ENCODE results near the gene B3GAT2.

The B3GAT2 gene

DNA sequence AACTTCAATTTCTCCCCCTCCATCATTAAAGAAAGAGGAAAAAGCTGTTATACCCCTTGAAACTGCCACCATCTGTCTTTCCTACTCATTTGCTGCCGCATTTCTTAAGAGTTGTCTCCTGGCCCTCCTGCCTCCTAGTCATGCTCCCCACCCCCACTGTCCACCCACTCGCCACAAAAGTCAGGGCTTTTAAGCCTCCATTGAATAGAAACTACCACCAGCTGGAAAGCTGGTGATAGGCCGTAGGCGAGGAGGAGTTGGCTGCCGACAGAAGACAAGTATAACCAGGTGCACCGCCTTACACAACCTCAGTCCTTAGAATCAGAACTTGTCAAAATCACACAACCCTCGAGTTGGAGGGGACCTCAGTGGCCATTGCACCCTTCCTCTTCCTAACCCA lies 67.6 kb downstream of the B3GAT2 start:
- no peak for DNase-seq

DNA sequence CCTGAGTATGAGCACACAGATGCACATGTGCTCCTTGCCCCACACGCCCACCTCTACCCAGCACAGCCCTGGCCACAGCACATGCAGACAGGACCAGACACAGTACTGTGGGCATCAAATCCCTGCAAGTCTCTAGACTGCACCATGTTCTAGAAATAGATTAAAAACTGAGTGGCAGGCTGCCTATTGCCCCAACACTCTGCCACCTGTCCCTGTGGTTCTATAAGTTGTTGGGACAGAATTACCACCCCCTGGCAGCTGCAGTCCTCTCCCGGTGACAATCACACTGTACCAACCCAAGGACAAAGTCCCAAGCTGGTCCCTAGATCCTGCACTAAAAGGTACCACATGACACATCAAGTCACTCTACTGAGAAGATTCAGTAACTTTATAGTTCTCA lies 70.2 kb downstream of the B3GAT2 start:
- no peak for DNase-seq

DNA sequence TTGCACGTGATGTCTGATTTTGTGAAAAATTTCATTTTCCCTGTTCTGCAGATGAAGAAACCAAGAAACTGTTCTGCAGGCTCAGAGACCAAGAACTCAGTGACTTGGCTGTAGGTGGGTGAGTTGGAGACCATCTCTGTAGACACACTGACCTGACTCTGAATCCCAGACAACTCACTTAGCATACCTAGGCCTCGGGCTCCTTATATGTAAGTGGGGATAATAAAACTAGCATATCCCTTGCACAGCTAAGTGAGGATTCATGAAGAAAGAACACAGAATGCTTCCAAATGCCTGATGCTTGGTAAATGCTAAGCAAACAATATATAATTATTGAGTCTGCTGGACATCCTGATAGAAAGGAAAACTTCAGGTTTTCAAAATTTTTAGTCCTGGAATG lies 70.8 kb downstream of the B3GAT2 start:
- no peak for DNase-seq

DNA sequence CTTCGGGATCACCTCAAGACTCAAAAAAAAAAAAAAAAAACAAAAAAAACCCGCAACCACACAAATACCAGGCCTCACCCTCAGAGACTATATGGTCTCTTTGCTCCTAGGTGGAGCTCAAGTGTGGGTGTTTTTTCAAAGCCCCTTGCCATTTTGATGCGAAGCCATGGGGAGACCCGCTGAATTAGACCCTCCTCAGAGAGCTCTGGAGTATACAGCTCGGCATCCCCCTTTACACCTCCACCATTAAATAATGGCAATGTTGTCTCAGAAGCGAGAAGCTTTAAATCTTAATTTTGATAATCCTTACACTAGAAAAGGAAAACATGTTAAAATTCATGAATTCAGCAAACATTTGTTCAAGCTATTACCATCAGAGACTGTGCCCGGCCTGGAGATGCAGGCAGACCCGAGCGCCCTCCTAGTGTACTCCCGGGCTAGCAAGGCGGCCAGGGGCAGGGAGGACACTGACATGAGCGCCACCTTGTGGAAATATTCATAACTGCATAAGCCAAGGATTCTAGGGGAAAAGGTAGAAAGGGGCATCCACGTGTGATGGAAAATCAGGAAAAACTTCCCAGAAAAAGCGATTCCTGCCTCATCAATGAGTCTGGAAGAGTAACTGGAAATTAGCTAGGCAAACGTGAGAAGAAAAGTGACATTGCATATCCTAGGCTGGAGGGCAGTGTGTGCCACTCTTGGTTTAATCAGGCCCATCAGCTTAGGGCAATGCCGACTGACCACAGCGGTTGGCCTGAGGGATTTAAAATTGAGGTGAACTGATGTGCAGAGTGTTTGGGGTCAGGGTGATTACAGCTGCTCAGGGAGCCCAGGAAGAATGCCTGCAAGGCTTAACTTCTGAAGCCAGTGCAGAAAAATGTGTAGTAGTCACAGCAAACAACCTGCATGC lies 72.5 kb downstream of the B3GAT2 start:
- peak; percentile 63 for DNase-seq

DNA sequence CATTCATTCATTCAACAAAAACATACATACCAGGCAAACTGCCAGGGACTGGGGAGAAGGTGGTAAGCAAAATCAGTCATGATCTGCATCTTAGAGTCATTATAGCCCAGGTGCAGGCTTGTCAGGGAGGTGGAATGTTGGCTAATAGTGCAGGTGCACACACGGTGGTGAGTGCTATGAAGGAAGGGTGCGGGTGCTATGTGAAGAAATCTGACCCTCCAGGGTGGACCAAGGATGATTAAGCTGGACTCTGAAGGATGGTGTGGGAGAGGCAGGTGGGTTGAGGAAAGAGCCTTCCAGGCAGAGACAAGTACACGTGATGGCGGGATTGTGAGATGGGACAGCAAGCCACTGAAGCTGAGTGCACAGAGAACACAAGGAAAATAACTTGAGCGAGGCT lies 77.4 kb downstream of the B3GAT2 start:
- DNase-seq = no peak

DNA sequence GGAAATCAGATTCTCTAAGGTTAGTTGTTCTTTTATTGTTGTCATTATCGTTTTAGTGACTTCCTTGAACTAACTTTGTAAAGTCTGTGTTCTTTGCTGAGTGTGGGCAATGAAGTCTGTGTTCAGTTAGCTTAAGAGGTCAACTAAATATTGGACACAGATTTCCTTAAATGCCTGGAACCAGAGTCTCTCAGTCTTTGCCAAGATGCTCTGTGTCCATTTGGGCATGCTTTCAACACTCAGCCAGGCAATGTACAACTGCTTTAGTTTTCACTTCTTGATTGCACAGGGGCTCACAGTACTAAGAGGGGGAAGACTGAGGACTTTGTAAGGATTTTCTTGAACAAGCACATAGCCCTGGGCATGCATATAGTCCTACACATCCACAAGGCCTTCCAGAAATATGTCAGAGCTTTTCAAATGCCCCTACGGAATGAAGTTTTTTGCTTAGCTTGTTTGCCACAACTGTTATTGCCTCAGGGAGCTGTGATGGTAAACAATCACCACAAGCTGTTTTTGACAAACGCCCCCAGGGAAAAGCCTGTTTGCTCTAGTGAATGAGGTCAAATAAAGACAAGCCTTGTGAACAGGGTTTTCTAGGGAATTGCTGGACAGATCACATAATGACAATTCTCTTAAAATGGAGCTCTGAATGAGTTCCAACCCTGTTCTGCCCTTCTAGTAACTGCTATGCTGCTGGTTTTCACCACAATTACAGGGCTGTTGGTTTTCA lies 82.5 kb downstream of the B3GAT2 start:
- no peak for DNase-seq

DNA sequence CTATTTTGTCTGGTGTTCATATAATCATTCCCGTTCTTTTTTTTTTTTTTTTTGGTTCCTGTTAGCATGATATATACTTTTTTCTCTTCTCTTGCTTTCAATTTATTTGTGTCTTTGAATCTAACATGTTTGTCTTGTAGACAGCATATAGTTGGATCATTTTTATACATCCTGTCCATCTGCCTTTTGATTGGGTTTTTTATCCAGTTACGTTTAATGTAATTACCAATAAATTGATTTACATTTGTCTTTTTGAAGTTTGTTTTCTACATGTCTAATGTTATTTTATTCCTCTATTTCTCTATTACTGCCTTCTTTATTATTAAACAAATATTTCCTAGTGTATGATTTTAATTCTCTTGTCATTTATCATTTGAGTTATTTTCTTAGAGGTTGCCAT lies 84.4 kb downstream of the B3GAT2 start:
- no peak for DNase-seq

DNA sequence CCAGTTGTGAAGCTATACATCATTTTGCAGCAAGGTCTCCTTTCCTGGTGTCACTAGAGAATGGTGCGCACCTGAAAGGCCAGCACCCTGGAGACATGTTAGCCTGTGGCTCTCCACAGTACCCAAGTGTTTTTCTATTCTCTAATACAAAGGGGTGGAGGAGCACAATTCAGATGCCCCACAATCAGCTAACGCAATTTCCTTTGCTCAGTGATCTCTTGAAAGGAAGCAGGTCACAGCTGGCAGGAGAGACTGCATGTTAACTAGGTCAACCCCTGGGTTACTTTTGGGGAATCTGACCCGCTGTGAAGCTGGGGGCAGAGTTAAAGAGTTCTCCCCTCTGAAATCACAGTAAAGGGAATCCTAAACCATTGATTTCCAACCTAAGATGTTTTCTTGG lies 92.5 kb downstream of the B3GAT2 start:
- no peak for DNase-seq

DNA sequence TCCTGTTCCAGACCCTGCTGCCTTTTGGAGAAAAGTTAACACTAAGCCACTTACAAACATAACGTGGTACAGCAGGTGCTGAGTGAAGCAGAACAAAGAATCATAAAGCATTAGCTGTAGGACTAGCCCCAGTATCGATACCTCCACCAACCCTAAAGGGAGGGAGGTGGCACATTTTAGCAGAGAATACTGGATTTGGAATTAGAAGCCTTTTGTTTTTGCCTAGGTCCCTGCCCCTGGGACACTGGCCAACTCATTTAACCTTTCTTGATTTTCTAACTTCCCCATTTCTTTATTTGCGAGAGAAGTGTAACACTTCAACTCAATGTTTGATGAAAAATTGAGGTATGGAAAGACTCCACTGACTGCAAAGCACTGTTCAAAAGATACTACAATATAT lies 93.5 kb downstream of the B3GAT2 start:
- DNase-seq = no peak

DNA sequence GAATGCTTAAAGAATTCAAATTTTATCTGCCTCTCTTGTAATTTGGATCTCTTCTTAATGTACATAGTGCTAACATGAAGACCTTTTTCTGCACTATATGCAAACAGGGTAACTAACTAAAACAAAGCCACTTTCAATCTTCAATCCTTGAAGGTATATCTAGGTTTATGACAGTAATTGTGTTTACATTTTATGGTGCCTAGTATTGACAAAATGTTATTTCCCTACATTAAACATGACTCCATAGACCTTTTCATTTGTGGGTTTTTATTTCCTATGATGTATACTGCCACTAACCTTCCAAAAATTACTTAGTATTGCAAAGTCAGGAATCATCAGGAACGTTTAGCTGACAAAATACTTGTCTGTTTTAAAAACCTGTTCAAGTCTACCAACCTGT lies 95.9 kb downstream of the B3GAT2 start:
- DNase-seq = no peak

DNA sequence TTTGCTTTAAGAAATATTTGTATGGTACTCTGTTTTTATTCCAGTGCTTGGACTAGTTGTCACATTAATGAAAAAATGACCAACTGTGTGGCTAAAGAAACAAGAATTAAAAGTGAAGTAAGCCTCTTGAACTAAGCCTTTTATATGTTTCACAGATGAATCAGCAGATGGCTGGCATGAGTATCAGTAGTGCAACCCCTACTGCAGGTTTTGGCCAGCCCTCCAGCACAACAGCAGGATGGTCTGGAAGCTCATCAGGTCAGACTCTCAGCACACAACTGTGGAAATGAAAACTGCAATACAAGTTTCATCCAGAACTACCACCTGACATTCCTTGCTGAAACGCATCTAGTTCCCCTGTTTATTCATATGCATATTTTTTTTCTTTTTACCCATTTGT lies 96.8 kb downstream of the B3GAT2 start:
- DNase-seq = no peak

DNA sequence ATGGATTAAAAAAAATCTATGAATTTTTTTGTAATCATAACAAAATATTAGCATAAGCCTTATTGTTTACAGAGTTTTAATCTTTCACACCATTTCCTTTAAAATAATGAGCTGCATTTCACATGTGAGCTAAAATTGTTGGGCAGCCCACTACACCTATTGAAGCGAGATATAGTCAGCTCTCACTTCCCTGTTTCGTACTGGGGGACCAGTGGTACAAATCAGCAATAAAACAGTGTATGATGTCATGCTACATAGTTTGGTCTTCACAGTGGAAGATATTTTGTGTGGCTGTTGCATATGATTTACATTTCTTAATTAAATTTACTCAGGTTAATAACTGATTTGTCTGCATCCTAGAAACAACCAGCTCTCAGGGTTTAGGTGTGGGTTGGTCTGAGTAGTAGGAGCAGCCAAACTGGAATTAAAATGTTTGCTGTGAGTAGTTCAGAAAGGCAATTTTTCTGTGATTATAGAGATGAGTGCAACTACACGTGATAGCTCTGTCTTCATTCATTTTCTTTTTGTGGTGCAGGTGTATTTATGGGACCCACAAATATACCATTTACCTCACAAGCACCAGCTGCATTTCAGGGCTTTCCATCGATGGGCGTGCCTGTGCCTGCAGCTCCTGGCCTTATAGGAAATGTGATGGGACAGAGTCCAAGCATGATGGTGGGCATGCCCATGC lies 99.3 kb downstream of the B3GAT2 start:
- no peak for DNase-seq

DNA sequence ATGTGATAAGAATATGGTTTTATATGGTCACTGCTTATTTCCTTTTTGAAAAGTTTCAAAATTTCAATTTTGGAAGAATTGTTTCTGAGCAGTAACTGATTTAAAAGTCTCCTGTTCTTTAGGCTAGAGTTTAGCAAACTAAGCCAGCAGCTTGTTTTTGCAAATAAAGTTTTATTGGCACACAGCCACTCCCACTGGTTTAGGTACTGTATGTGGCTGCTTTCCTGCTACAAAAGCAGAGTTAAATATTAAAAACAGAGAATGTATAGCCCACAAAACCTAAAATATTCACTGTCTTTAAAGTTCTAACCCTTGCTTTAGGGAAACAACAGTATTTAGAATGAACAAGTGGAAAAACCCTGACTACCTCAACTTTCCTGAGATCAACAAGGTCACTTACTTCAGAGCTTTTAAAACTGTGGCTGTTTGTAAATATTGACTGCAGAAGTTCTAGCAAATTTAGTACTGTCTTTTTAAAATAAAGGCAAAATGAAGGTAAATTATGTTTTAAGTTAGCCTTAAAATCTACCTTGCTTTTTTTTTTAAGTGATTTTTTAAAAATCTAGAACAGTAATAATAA lies 104.1 kb downstream of the B3GAT2 start:
- DNase-seq = no peak

DNA sequence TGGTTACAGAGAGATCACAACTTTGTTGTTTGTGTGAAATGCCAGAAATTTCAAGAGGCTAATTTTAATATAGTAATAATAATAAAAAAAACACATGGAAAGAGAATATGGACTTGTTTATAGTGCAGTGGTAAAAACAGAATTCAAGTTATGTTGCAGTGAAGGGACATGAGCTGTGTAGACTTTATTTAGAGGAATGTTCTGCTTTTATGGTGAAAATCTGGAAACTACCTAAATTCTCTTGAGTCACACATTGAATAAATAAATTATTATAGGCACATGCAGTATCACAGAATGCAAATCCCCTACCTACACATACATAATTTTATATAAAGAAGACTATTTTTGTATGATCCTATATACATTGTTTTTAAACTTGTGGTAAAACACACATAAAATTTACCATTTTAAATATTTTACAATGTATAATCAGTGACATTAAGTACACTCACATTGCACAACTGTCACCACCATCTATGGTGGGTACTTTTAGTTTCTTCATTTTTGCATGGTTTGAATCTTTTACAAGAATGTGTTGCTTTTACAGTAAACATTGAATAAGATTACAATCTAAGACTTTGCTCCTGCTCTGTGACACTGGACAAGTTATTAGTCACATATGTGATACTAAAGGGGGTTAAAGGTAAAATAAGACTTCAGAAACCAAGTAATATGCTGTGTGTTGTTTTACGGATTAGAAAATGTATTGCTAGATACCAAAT lies 107.4 kb downstream of the B3GAT2 start:
- DNase-seq = no peak

DNA sequence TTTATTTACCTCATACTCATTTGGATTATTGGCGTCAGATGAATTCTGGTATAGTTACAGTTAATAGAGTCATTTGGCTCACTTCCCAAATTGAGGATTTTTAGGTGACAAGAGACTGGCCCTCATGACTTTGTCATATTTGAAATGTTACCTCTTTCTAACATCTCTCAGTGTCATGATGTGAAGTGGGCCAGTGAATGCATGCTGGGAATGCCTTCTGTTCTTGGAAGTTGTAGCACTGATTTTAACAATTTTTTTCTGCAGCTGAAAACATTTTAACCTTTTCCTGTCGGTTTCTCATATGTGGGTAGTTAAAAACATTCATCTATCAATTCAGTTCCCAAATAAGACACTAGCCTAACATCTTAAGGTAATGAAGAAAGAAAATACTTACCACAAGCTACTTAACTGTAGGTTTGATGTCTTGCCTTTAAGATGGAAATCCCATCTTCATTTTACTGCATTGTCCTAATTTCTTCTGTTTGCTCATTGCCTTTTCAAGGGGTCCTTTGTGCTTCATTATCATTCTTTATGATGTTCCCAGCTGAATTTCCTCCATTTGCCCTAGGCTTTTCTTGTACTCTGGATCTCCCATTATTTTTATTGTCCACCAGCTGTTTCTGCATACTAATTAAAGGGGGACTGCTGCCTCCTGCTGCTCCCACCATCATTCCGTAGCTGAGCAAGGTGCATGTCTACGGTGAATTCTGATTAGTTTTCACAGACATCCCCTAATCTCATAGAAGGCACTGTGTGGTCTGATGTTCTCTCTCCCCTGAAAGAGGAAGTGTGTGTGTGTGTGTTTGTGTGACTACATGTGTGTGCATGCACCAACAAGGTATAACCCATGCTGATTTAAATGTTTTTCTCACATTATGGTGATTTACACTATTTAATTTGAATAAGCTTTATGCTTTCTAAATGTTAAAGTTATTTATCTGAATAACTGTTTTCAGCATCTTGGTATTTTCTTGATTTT lies 109.5 kb downstream of the B3GAT2 start:
- DNase-seq = no peak

DNA sequence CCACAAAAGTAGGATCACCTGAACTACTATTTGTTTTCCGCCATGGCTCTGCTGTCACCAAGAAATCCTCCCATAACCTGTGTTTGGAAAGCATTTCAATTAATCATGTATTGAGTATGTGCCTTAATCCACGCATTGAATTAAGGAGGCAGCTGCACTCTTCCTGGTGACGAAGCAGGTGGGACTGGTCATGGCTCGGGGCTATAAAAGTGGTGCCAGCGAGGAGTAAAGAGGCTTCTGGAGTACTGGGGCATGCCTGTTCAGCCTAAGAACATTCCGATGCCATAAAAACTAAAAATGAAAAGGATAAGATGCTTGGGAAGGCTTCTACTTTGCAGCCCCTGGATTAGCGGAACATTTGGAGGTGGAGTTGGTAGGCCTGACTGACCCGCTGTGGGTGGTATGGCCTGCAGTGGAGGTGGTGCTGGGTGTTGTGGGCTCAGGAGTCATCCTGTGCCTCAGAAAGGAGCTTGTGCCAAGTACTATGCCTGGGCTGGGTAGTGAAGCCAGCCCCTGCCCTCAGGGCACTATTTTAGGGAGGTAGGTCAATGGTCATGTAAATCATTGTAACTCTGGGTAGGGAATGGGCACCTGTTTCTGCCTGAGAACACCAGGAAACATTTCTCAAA lies 110.5 kb downstream of the B3GAT2 start:
- DNase-seq = no peak

DNA sequence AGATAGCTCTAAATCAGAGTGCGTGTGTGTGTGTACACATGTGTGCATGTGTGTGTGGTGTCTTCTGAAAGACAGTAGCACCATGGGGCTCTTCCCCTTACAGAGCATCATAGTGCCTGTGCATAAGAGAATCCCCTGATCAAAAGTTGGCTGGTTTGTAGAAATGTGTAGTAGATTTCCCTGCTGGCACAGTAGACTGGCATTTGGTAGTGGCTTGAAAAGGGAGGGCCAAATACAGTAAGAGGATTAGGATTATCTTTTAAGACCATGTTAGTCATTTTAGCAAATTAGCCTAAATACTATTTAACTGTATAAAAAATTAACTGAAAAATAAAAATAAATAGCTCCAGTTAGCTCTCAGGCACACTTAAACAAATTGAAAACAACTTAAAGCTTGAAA lies 112.6 kb downstream of the B3GAT2 start:
- no peak for DNase-seq

DNA sequence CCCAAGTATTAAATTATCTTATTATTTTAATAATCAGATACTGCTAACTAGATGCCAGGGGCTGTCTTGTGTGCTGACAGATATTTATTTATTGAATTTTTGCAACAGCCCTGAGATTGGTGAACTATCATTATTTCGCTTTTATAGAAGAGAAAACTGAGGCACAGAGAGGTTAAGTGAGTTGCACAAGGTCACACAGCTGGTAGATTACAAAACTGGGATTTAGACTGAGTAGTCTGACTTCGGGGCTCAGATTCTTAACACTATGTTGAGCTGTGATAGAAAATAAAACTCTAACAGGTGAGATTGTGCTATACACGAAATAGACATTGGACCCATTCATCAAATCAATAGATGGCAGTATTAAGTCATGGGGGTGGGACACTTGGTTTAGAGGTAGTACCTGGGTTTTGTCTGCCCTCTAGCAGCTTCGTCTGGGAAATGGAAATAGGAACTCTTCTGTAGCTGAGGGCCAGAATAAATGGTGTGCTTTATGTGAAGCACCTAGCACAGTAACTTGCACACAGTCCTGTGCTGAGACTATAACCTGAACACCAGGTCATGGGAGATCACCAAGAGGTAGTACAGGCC lies 113.4 kb downstream of the B3GAT2 start:
- no peak for DNase-seq

DNA sequence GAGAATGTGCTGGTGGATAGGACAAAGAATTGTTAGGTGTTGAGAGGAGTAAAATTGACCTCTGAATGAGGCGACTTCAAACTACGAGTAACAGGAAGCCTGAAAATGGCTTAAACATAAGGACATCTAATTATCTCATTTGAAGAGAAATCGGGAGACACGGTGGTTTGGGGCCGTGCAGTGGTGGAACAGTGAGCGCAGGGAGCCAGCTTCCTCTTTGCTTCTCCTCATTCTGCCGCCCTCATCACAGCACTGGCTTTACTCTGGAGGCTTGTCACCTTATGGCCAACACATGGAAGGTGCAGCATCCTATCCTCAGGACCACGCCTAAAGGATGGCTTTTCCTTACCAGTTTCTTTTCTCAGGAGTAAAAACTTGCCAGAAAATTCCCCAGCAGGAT lies 114.3 kb downstream of the B3GAT2 start:
- DNase-seq = no peak

DNA sequence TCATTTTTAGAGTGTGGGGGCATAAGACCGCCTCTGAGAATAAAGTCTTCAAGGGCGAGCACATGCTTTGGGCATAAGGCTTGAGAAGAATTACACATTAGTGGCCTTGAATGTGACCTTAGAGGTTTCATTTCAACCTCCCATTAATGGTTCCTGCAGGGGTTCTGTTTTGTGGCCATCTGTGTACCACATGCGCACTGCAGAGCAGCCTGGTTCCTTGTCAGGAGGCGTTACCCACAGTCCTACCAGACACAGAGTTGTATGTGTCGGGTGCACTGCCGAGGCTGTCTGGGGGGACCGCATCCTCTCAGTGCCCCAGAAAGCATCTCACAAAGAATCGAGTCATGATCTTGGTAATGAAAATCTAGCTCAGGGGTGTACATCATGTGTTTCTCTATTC lies 115.7 kb downstream of the B3GAT2 start:
- DNase-seq = no peak

All from CD4-positive, alpha-beta T cell treated with Interleukin-12 subunit alpha and Interleukin-12 subunit beta, for 1 hour (primary cell).